Melanocyte of skin (primary cell): ENCODE measurements around the gene PLEKHM2. TPM values are rescaled to one million over a fixed set of nuclear protein-coding genes. Genes with fewer than 3 reads are reported as not detected.

ENCODE experiments used
- small RNA-seq, 2 donors: library from RNA; depleted of rRNA; stranded (forward); fragments of <200 nt; gene quantifications; one replicate each; pipeline ENCODE3, GENCODE V24; 2012
- total RNA-seq, 2 donors: library from RNA; depleted of rRNA; stranded (reverse); fragments of >200 nt; gene quantifications; 2 replicates each; pipeline ENCODE4 v1.2.3, GENCODE V29; 2012

Gene PLEKHM2, protein sequence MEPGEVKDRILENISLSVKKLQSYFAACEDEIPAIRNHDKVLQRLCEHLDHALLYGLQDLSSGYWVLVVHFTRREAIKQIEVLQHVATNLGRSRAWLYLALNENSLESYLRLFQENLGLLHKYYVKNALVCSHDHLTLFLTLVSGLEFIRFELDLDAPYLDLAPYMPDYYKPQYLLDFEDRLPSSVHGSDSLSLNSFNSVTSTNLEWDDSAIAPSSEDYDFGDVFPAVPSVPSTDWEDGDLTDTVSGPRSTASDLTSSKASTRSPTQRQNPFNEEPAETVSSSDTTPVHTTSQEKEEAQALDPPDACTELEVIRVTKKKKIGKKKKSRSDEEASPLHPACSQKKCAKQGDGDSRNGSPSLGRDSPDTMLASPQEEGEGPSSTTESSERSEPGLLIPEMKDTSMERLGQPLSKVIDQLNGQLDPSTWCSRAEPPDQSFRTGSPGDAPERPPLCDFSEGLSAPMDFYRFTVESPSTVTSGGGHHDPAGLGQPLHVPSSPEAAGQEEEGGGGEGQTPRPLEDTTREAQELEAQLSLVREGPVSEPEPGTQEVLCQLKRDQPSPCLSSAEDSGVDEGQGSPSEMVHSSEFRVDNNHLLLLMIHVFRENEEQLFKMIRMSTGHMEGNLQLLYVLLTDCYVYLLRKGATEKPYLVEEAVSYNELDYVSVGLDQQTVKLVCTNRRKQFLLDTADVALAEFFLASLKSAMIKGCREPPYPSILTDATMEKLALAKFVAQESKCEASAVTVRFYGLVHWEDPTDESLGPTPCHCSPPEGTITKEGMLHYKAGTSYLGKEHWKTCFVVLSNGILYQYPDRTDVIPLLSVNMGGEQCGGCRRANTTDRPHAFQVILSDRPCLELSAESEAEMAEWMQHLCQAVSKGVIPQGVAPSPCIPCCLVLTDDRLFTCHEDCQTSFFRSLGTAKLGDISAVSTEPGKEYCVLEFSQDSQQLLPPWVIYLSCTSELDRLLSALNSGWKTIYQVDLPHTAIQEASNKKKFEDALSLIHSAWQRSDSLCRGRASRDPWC
- total RNA-seq: 100 to 1,000 TPM; 108 to 113 TPM

GRCh38 chr1:15684042-15684461 is at the start of gene PLEKHM2:
Gene PLEKHM2, plus strand, starts transcription at chr1:15684320. Its CDS starts 239 bp downstream, at chr1:15684559.

GRCh38 chr1:15736038-15736891 is 52.1 kb downstream of the PLEKHM2 start, which contains the start of gene SLC25A34:
Gene SLC25A34, plus strand, starts transcription at chr1:15736258. Its CDS starts 228 bp downstream, at chr1:15736486.

DNA sequence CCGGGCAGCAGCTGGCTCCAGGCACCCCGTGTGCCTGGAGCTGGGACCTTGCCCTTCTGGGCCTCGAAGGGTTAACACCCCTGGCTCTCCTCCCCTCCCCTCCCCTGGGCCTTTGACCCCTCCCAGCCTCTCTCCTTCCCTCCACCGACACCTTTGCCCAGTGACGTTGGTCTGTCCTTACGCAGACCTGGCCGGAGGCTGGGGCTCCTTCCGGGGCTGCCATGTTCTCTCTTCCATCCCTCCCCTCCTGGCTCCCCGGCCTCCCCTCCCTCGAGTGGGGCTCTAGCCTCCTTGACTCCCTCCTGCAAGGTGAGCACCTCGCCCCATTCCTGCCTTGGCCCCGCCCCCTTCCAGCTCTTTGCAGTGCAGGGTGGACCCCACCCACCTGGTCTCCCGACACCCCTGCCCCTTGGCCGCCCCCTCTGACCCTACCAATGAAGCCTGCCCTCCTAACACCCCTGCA is 58.2 kb downstream of the PLEKHM2 start, which contains the start of gene TMEM82:
TSS of gene TMEM82 (plus strand) at position 161 of the 463 bp plus-strand sequence. CDS start at position 222, 61 bp downstream.

GRCh38 chr1:15758343-15758931 is 74.3 kb downstream of the PLEKHM2 start, which contains the start of gene FBLIM1:
Gene FBLIM1, plus strand, starts transcription at chr1:15758795. Its CDS starts 6,189 bp downstream, at chr1:15764984.

Small RNA genes lying within 50 kb of the gene (small RNA-seq; reads per million reads assigned to genes)
- gene AL121992.2: 0 to 0.23 reads per million in 2 donors

Other genes with a start within 250 kb of the PLEKHM2 start
- gene CTRC, start 245.9 kb upstream of the PLEKHM2 start, total RNA-seq: not detected
- gene CELA2A, start 227.6 kb upstream of the PLEKHM2 start, total RNA-seq: not detected
- not detected for gene CELA2B, start 208.2 kb upstream of the PLEKHM2 start, total RNA-seq
- 1 to 10 TPM; 7.7 to 7.9 TPM for gene CASP9, start 160.1 kb upstream of the PLEKHM2 start, total RNA-seq
- 10 to 100 TPM; 17.9 to 20.3 TPM for gene DNAJC16, start 157.5 kb upstream of the PLEKHM2 start, total RNA-seq
- gene AGMAT, start 99.3 kb upstream of the PLEKHM2 start, total RNA-seq: 1 to 10 TPM; 1.4 to 2.7 TPM
- 10 to 100 TPM; 41.6 to 47.1 TPM for gene DDI2, start 66.9 kb upstream of the PLEKHM2 start, total RNA-seq
- gene SLC25A34, start 51.9 kb downstream of the PLEKHM2 start, total RNA-seq: 1 to 10 TPM in 1 of 2 donors, under 1 TPM in 1; 0.67 to 1.0 TPM
- gene TMEM82, start 58.2 kb downstream of the PLEKHM2 start, total RNA-seq: not detected
- gene FBLIM1, start 74.5 kb downstream of the PLEKHM2 start, total RNA-seq: 10 to 100 TPM in 1 of 2 donors, 1 to 10 TPM in 1; 9.7 to 12.7 TPM
- 1 to 10 TPM; 1.0 to 1.7 TPM for gene UQCRHL, start 123.3 kb downstream of the PLEKHM2 start, total RNA-seq
- 10 to 100 TPM; 12.7 to 19.3 TPM for gene SPEN, start 163.4 kb downstream of the PLEKHM2 start, total RNA-seq